ENCODE data around the gene GLI2. TPM values are rescaled to one million over a fixed set of nuclear protein-coding genes. Genes with fewer than 3 reads are reported as not detected.

Gene GLI2
- total and polyA plus RNA-seq, 2 experiments from 2014 or later = 2.0 to 13.8 TPM

DNA sequence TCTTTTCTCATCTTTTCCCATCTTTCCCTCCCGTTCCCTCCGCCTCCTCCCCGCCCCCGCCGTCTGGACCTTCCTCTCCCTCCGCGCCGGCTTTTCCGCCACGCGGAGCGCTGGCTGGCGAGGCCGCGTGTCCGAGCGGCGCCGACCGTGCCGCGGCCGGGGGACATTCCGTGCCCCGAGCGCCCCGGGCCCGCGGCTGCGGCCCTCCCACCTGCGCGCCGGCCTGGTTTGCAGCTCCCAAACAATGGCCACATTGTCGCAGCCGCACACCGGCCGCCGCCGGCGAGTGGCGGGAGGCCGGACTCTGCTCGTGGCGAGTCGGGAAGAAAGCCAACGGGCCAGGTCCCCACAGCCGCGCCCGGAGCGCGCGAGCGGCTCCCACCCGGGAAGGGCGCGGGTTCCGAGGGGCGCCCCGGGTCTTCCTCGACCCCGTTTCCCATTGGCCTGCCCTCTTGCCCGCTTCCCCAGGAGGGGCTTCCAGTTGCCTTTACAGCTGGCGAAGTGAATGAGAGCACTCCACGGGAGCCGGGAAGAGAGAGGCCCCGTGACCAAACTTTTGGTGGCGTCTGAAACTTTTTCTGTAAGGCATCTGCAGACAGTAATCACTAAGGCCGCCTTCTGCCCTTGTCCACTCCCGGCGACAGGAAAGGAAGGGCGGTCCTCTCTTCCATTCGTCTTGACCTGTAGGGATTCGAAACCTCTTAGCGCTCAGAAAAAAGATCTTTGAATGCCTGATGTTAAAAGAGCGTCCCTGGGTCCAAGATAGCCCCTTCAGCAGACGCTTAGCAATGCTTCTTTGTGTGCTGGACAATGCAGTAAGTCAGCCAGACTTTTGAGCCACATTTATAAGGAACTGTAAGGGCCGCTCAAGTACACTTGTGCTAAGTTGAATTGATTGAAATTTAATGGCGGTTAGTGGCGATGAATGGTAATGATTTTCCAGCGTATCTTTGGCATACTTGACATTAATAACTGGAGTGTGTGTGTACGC is 6.2 kb downstream of the GLI2 start:
- TF ChIP-seq, protein P1, sequence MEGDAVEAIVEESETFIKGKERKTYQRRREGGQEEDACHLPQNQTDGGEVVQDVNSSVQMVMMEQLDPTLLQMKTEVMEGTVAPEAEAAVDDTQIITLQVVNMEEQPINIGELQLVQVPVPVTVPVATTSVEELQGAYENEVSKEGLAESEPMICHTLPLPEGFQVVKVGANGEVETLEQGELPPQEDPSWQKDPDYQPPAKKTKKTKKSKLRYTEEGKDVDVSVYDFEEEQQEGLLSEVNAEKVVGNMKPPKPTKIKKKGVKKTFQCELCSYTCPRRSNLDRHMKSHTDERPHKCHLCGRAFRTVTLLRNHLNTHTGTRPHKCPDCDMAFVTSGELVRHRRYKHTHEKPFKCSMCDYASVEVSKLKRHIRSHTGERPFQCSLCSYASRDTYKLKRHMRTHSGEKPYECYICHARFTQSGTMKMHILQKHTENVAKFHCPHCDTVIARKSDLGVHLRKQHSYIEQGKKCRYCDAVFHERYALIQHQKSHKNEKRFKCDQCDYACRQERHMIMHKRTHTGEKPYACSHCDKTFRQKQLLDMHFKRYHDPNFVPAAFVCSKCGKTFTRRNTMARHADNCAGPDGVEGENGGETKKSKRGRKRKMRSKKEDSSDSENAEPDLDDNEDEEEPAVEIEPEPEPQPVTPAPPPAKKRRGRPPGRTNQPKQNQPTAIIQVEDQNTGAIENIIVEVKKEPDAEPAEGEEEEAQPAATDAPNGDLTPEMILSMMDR (IDR thresholded peaks at IDR 0.05; ENCODE audit: low read depth, low read length) = no peak
- DNase-seq (ENCODE audit: low read depth in 1 of 2, low spot score in 1 of 2) = peak; percentile 40 to 54
- peaks cover 44% of the 10 kb centered on the region for H3K4me1 ChIP-seq (ENCODE audit: low read depth)
- peak overlapping the region; percentile 66 for H3K27ac ChIP-seq
- H3K4me3 ChIP-seq = peak overlapping the region; percentile 29
- H3K36me3 ChIP-seq = no peaks in the 10 kb centered on the region
- no peaks in the 10 kb centered on the region for H3K27me3 ChIP-seq
- no peaks in the 10 kb centered on the region for H3K9me3 ChIP-seq (ENCODE audit: low read depth)

DNA sequence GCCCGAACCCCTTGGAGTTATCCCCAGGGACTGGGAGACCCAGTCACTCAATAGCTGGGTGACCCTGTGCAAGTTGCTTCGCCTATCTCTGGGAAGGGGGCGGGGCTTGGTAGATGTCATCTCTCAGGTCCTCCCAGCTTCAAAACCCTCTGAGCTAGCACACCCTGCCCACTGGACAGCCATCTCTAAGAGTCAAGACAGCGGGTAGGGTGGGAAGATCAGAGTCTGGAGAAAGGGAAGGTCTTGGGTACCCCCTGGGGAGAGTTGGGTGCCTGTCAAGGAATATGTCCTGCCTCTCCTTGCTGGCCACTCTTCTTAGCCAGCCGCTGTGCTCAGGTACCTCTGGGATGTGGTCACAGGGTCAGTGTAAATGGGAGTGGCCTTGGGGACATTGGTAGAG is 8.0 kb downstream of the GLI2 start:
- no peaks in the 10 kb centered on the region for H3K9me3 ChIP-seq (ENCODE audit: low read depth)
- no peaks in the 10 kb centered on the region for H3K36me3 ChIP-seq
- DNase-seq (ENCODE audit: low read depth in 1 of 2, low spot score in 1 of 2) = no peak
- no peak overlapping the region for H3K27ac ChIP-seq
- TF ChIP-seq, protein P1 (IDR thresholded peaks at IDR 0.05; ENCODE audit: low read depth, low read length) = no peak
- H3K27me3 ChIP-seq = no peaks in the 10 kb centered on the region
- H3K4me3 ChIP-seq = no peak overlapping the region
- H3K4me1 ChIP-seq (ENCODE audit: low read depth) = peaks cover 30% of the 10 kb centered on the region

DNA sequence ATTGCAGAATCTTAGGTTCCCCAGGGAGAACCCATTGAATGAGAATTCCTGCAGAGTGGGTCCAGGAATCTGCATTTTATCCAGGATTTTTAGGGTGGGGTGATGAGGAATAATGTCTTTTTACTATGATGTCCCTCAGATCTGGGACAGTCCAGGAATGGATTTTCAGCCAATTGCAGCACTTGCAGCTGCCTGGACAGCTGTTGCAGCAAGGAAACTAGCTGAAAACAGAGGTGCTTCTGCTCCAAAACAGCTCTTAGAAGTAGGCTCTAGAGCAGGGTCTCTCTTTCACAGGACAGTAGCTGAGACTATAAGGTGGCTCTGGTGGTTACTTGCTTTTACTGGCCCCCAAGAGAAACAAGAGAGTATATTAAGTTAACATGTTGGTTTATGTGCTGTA is 9.1 kb downstream of the GLI2 start:
- Histone ChIP-seq H3K27me3 (no peaks in the 10 kb centered on the region), H3K27ac (no peak overlapping the region), H3K36me3 (no peaks in the 10 kb centered on the region), H3K9me3 (ENCODE audit: low read depth) (no peaks in the 10 kb centered on the region), H3K4me3 (no peak overlapping the region), H3K4me1 (ENCODE audit: low read depth) (peaks cover 29% of the 10 kb centered on the region)
- no peak for DNase-seq (ENCODE audit: low read depth in 1 of 2, low spot score in 1 of 2)
- TF ChIP-seq, protein P1 (IDR thresholded peaks at IDR 0.05; ENCODE audit: low read depth, low read length) = no peak

DNA sequence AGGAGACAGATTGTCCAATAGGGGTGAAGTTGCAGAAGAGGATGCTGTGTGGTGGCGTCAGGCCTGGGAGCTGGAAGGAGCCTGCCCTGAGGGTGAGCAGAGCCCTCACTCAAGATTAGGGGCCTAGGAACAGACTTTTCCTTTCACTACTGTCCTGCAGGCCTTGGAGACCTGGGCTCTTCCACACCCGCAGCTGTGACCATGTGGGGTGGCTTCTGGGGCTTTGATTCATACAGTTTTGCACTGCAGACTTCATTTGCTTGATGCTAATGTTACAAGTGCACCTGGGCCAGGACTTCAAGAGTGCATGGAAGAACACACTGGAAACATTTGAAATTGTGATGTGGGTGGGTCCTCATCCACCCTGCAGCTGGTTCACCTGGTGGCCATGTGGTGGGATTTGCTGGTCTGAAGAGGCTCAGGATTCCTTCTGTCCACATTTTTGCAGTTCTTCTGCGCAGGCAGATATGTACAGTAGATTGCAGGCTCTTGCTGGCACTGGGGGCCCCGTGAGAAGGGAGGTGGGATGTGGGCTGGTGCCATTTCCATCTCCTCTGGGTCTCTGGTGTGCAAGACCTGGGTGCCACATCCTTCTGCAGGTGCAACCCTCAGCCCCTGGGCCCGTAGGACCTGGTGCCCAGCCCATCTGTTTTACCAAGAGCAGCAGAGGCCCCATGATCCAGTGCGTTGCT is 9.9 kb downstream of the GLI2 start:
- DNase-seq (ENCODE audit: low read depth in 1 of 2, low spot score in 1 of 2) = no peak

DNA sequence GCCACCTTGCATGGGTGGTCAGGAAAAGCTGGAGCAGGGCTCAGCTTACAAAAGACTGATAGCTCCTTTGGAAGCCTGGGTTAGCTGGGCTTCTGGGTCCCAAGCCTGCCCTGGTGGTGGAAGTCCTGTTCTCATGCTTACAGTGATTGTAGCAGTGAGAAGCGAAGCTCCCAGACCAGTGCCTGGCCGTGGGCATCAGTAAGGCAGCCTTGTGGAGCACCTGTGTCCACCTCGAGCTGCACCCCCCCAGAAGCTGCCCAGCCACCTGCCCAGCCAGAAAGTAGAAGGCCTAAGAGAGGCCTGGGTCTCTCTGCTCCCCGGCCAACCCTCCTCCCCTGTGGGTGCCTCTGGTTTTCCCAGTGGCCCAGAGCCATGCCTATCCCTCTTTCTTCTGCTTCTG is 10.5 kb downstream of the GLI2 start:
- no peaks in the 10 kb centered on the region for H3K36me3 ChIP-seq
- TF ChIP-seq, protein P1 (IDR thresholded peaks at IDR 0.05; ENCODE audit: low read depth, low read length) = no peak
- no peaks in the 10 kb centered on the region for H3K9me3 ChIP-seq (ENCODE audit: low read depth)
- DNase-seq (ENCODE audit: low read depth in 1 of 2, low spot score in 1 of 2) = no peak
- peaks cover 20% of the 10 kb centered on the region for H3K4me1 ChIP-seq (ENCODE audit: low read depth)
- no peak overlapping the region for H3K4me3 ChIP-seq
- H3K27ac ChIP-seq = no peak overlapping the region
- no peaks in the 10 kb centered on the region for H3K27me3 ChIP-seq

More for the DNA sequence above, 9.9 kb downstream of the GLI2 start:
- TF ChIP-seq, protein P1 (IDR thresholded peaks at IDR 0.05; ENCODE audit: low read depth, low read length) = no peak
- Histone ChIP-seq H3K36me3 (no peaks in the 10 kb centered on the region), H3K9me3 (ENCODE audit: low read depth) (no peaks in the 10 kb centered on the region), H3K27ac (no peak overlapping the region), H3K27me3 (no peaks in the 10 kb centered on the region), H3K4me1 (ENCODE audit: low read depth) (peaks cover 25% of the 10 kb centered on the region), H3K4me3 (no peak overlapping the region)

Data from cardiac muscle cell (in vitro differentiated cells and primary cell).